WTC11 (cell line): ENCODE measurements around the gene C2CD2. TPM values are rescaled to one million over a fixed set of nuclear protein-coding genes. Genes with fewer than 3 reads are reported as not detected.
A peak's percentile ranks its signal among the peaks of the same experiment; 100 is the strongest.

ENCODE experiments used
- ATAC-seq: fragments of 200-7000 bp; cut with Tn5 transposase; 2 replicates; pipeline ENCODE4 v1.10.0; 2021; ENCODE audit warnings: mild to moderate bottlenecking, moderate library complexity
- CTCF ChIA-PET: fragments of 300-600 bp; sonication (Branson Sonifier 250); formaldehyde crosslinking; loops from one replicate; lab custom pipeline; 2021; ENCODE audit warnings: antibody characterized with exemption; lab: Charles Lee
- POLR2A ChIA-PET: fragments of 350-600 bp; sonication (Branson Sonifier 250); formaldehyde crosslinking; loops from one replicate; lab custom pipeline; 2021; ENCODE audit warnings: antibody characterized with exemption; lab: Charles Lee
- DNase-seq: peaks from one replicate; pipeline ENCODE4 v3.0.0; 2021; ENCODE audit warnings: low spot score
- H3K27ac Mint-ChIP-seq: 2 replicates; pipeline ENCODE4 v1.8.0; 2021; ENCODE audit warnings: mixed read lengths
- H3K27me3 Mint-ChIP-seq: 2 replicates; pipeline ENCODE4 v1.8.0; 2021; ENCODE audit warnings: low read depth, mild to moderate bottlenecking, moderate library complexity, mixed read lengths
- H3K36me3 Mint-ChIP-seq: 2 replicates; pipeline ENCODE4 v1.8.0; 2021; ENCODE audit warnings: mixed read lengths
- H3K4me1 Mint-ChIP-seq: 2 replicates; pipeline ENCODE4 v1.8.0; 2022; ENCODE audit warnings: mixed read lengths
- H3K4me3 Mint-ChIP-seq: 2 replicates; pipeline ENCODE4 v1.8.0; 2021; ENCODE audit warnings: mild to moderate bottlenecking, moderate library complexity, mixed read lengths
- H3K9me3 Mint-ChIP-seq: 2 replicates; pipeline ENCODE4 v1.8.0; 2021; ENCODE audit warnings: mixed read lengths
- CBFB ChIP-seq: sonication (generic); formaldehyde crosslinking; IDR thresholded peaks from 2 replicates; pipeline ENCODE4 v1.8.1; 2022; ENCODE audit warnings: mild to moderate bottlenecking, low read depth, missing genetic modification reagents
- CREB1 ChIP-seq: sonication (generic); formaldehyde crosslinking; IDR thresholded peaks from 2 replicates; pipeline ENCODE4 v1.8.0; 2023; ENCODE audit warnings: mild to moderate bottlenecking, missing genetic modification reagents
- ELF4 ChIP-seq: sonication (generic); formaldehyde crosslinking; IDR thresholded peaks from 2 replicates; pipeline ENCODE4 v1.8.1; 2022; ENCODE audit warnings: low read depth, mild to moderate bottlenecking, moderate library complexity, missing genetic modification reagents
- ETV6 ChIP-seq: sonication (generic); formaldehyde crosslinking; IDR thresholded peaks from 2 replicates; pipeline ENCODE4 v1.8.1; 2022; ENCODE audit warnings: mild to moderate bottlenecking, missing genetic modification reagents
- FOXK1 ChIP-seq: sonication (generic); formaldehyde crosslinking; IDR thresholded peaks from 2 replicates; pipeline ENCODE4 v1.8.0; 2022; ENCODE audit warnings: mild to moderate bottlenecking, moderate library complexity, missing genetic modification reagents
- GABPB1 ChIP-seq: sonication (generic); formaldehyde crosslinking; IDR thresholded peaks from 2 replicates; pipeline ENCODE4 v1.8.1; 2023; ENCODE audit warnings: mild to moderate bottlenecking, missing genetic modification reagents
- NFE2L1 ChIP-seq: sonication (generic); formaldehyde crosslinking; IDR thresholded peaks from 2 replicates; pipeline ENCODE4 v1.8.1; 2023; ENCODE audit warnings: missing genetic modification reagents
- NR1H2 ChIP-seq: sonication (generic); formaldehyde crosslinking; IDR thresholded peaks from 2 replicates; pipeline ENCODE4 v1.9.0; 2021; ENCODE audit warnings: mild to moderate bottlenecking, moderate library complexity, missing genetic modification reagents
- OVOL2 ChIP-seq: fragments of 250-450 bp; sonication (Bioruptor Pico); IDR thresholded peaks from 2 replicates; pipeline ENCODE4 v1.9.0; 2021; ENCODE audit warnings: mild to moderate bottlenecking, borderline replicate concordance
- SMAD3 ChIP-seq: sonication (generic); formaldehyde crosslinking; IDR thresholded peaks from 2 replicates; pipeline ENCODE4 v1.8.0; 2022; ENCODE audit warnings: missing genetic modification reagents, mild to moderate bottlenecking, borderline replicate concordance
- SMAD4 ChIP-seq: sonication (generic); formaldehyde crosslinking; IDR thresholded peaks from 2 replicates; pipeline ENCODE4 v1.8.0; 2022; ENCODE audit warnings: mild to moderate bottlenecking, missing genetic modification reagents
- TCF7 ChIP-seq: sonication (generic); formaldehyde crosslinking; IDR thresholded peaks from 2 replicates; pipeline ENCODE4 v1.8.0; 2022; ENCODE audit warnings: mild to moderate bottlenecking, low read depth, missing genetic modification reagents, moderate library complexity
- TP53 ChIP-seq: sonication (generic); formaldehyde crosslinking; IDR thresholded peaks from 2 replicates; pipeline ENCODE4 v1.8.1; 2023; ENCODE audit warnings: mild to moderate bottlenecking, missing genetic modification reagents
- ZBTB21 ChIP-seq: sonication (generic); formaldehyde crosslinking; IDR thresholded peaks from 2 replicates; pipeline ENCODE4 v1.8.1; 2023; ENCODE audit warnings: mild to moderate bottlenecking, missing genetic modification reagents, borderline replicate concordance
- ZNF232 ChIP-seq: sonication (generic); formaldehyde crosslinking; IDR thresholded peaks from 2 replicates; pipeline ENCODE4 v1.8.0; 2022; ENCODE audit warnings: mild to moderate bottlenecking, missing genetic modification reagents
- ZNF396 ChIP-seq: fragments of 250-450 bp; sonication (Bioruptor Pico); IDR thresholded peaks from 2 replicates; pipeline ENCODE4 v1.8.0; 2021; ENCODE audit warnings: mild to moderate bottlenecking, moderate library complexity, borderline replicate concordance
- ZNF671 ChIP-seq: fragments of 250-450 bp; sonication (Bioruptor Pico); IDR thresholded peaks from 2 replicates; pipeline ENCODE4 v1.8.0; 2021; ENCODE audit warnings: mild to moderate bottlenecking
- total RNA-seq: library from RNA; stranded (reverse); gene quantifications from 3 replicates; pipeline ENCODE4 v1.2.3, GENCODE V29; 2021
- TF ChIP-seq, protein P1 (sequence below): sonication (generic); formaldehyde crosslinking; IDR thresholded peaks from 2 replicates; pipeline ENCODE4 v1.8.0; 2022; ENCODE audit warnings: mild to moderate bottlenecking, missing genetic modification reagents
- TF ChIP-seq, protein P2 (sequence below): sonication (generic); formaldehyde crosslinking; IDR thresholded peaks from 2 replicates; pipeline ENCODE4 v1.8.1; 2023; ENCODE audit warnings: mild to moderate bottlenecking, missing genetic modification reagents, moderate library complexity
- TF ChIP-seq, protein P3 (sequence below): fragments of 200-600 bp; IDR thresholded peaks from 2 replicates; pipeline ENCODE4 v1.8.0; 2022; ENCODE audit warnings: antibody characterized with exemption

C2CD2 gene
- total RNA-seq, 1 experiment from 2014 or later: 11.2 TPM

DNA sequence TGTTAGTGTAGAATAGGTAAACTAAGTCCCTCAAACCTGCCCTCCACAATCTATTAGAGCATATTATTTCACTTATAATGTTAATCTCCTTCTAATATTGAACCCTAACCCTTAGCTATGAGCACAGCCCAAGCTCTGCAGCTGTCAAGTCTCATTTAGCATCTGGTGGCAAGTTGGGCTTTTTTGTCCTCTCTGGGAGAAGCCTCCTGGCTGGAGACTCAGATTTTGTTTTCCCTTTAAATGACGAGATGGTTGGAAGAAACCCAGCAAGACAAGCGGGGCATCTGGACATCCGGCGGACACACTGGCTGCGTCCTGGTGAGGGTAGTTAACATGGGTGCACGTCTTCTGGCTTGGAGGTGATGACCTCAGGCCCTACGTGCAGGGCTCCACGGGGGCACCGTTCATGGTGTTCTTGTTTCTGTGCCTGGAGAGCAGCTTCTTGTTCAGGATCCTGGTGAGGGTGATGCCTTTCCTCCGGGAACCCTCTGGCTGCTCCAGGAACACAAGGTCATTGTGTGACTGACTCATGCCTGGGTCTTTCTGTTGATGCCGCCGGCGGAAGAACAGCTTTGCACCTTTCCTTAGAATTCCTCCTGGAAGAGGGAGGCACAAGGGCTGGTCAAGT lies 65.0 kb downstream of the C2CD2 start:
- no peaks in the 10 kb centered on the region for H3K9me3 Mint-ChIP-seq
- ATAC-seq (no peak), DNase-seq (no peak)
- no peak overlapping the region for H3K27ac Mint-ChIP-seq
- H3K36me3 Mint-ChIP-seq: 0 out of 2 replicates have a peak, but pooled peaks cover 4% of the 10 kb centered on the region
- H3K27me3 Mint-ChIP-seq: no peaks in the 10 kb centered on the region
- CTCF ChIA-PET: no interaction called here
- H3K4me1 Mint-ChIP-seq: peaks cover 22% of the 10 kb centered on the region
- POLR2A ChIA-PET: no interaction called here
- no peak overlapping the region for H3K4me3 Mint-ChIP-seq
- TF ChIP-seq ELF4 (CRISPR knock-in tag) (no peak), SMAD3 (CRISPR knock-in tag) (no peak), ZNF232 (CRISPR knock-in tag) (no peak), CBFB (CRISPR knock-in tag) (no peak), ETV6 (CRISPR knock-in tag) (no peak), TCF7 (CRISPR knock-in tag) (no peak), CREB1 (CRISPR knock-in tag) (no peak)
- TF ChIP-seq, protein P1, sequence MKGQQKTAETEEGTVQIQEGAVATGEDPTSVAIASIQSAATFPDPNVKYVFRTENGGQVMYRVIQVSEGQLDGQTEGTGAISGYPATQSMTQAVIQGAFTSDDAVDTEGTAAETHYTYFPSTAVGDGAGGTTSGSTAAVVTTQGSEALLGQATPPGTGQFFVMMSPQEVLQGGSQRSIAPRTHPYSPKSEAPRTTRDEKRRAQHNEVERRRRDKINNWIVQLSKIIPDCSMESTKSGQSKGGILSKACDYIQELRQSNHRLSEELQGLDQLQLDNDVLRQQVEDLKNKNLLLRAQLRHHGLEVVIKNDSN: no peak

DNA sequence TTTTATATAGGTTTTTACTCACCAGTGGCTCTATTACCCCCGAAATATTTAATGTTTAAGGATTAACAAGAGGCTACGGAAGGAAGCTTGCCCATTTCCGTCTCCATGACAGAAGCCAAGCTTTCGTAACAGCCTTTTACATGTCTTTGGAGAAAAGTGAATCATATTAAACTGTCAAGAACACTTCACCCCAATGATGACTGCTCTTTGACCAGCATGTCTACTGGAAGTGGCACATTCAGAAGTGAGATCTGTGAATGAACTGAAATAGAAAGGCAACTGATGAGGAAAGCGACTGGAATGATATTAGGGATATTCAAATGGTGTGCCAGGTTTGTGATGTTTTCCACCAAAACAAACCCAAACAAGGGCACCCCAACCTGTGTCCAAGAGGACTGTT lies 66.2 kb downstream of the C2CD2 start:
- Mint-ChIP-seq H3K36me3 (0 out of 2 replicates have a peak, but pooled peaks cover 4% of the 10 kb centered on the region), H3K4me3 (no peak overlapping the region), H3K27me3 (no peaks in the 10 kb centered on the region), H3K4me1 (peaks cover 22% of the 10 kb centered on the region), H3K9me3 (no peaks in the 10 kb centered on the region), H3K27ac (peak overlapping the region; percentile 17; the same call in 1 of the 2 replicates)
- ATAC-seq (no peak), DNase-seq (no peak)
- TF ChIP-seq ZNF671 (no peak), TP53 (CRISPR knock-in tag) (no peak), ZBTB21 (CRISPR knock-in tag) (no peak), FOXK1 (no peak), NR1H2 (CRISPR knock-in tag) (no peak), CREB1 (CRISPR knock-in tag) (no peak), SMAD4 (no peak), NFE2L1 (CRISPR knock-in tag) (no peak), ZNF396 (CRISPR knock-in tag) (no peak), OVOL2 (CRISPR knock-in tag) (no peak), GABPB1 (CRISPR knock-in tag) (no peak)
- TF ChIP-seq, protein P2, sequence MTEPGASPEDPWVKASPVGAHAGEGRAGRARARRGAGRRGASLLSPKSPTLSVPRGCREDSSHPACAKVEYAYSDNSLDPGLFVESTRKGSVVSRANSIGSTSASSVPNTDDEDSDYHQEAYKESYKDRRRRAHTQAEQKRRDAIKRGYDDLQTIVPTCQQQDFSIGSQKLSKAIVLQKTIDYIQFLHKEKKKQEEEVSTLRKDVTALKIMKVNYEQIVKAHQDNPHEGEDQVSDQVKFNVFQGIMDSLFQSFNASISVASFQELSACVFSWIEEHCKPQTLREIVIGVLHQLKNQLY: no peak
- TF ChIP-seq, protein P3, sequence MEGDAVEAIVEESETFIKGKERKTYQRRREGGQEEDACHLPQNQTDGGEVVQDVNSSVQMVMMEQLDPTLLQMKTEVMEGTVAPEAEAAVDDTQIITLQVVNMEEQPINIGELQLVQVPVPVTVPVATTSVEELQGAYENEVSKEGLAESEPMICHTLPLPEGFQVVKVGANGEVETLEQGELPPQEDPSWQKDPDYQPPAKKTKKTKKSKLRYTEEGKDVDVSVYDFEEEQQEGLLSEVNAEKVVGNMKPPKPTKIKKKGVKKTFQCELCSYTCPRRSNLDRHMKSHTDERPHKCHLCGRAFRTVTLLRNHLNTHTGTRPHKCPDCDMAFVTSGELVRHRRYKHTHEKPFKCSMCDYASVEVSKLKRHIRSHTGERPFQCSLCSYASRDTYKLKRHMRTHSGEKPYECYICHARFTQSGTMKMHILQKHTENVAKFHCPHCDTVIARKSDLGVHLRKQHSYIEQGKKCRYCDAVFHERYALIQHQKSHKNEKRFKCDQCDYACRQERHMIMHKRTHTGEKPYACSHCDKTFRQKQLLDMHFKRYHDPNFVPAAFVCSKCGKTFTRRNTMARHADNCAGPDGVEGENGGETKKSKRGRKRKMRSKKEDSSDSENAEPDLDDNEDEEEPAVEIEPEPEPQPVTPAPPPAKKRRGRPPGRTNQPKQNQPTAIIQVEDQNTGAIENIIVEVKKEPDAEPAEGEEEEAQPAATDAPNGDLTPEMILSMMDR: no peak
- TF ChIP-seq, protein P1: no peak
- ChIA-PET CTCF (no interaction called here), POLR2A (no interaction called here)

DNA sequence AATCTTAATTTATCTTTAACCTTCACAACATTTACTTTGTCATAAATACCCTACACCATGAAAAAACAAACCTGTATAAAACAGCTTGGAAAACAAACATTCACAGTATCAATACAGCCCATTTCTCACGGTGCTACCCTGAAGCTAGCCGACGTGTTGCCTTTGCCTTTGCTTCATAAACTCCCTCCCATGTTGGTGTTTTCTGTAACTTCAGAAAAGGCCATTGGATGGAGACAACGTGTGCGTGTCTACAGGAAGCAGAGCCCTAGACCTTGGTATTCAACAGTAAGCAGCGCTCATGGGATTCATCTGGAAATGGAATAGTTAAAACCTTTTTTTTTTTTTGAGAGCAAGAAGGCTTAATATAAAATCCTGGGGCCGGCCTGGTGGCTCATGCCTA lies 67.5 kb downstream of the C2CD2 start:
- Mint-ChIP-seq H3K27me3 (no peaks in the 10 kb centered on the region), H3K4me1 (peaks cover 22% of the 10 kb centered on the region), H3K27ac (no peak overlapping the region; the same call in 1 of the 2 replicates), H3K9me3 (no peaks in the 10 kb centered on the region), H3K36me3 (0 out of 2 replicates have a peak, but pooled peaks cover 4% of the 10 kb centered on the region), H3K4me3 (no peak overlapping the region)
- ChIA-PET CTCF (interaction anchor here (1.0 to 1.2 kb wide), 3 partner anchors 9 to 274 kb away, joined by 3 to 4 read pairs (median 4); no protein-coding TSS in a partner anchor), POLR2A (no interaction called here)
- ATAC-seq: no peak
- no peak for TF ChIP-seq FOXK1
- no peak for DNase-seq
